HG03025 (cell line): Measurements from ENCODE around the gene PITPNC1.
A peak's percentile ranks its signal among the peaks of the same experiment; 100 is the strongest.
"Not testable (repeated sequence)": the region's sequence is repeated elsewhere in the genome, so short reads cannot be mapped to it uniquely, and the experiment has no call there.

Source experiments
- ATAC-seq: cut with Tn5 transposase; IDR thresholded peaks from one replicate; pipeline ENCODE4 v1.9.1; 2021; ENCODE audit warnings: mild to moderate bottlenecking, moderate library complexity; ENCODE audit not compliant: unreplicated experiment, low FRiP score

The PITPNC1 gene

DNA sequence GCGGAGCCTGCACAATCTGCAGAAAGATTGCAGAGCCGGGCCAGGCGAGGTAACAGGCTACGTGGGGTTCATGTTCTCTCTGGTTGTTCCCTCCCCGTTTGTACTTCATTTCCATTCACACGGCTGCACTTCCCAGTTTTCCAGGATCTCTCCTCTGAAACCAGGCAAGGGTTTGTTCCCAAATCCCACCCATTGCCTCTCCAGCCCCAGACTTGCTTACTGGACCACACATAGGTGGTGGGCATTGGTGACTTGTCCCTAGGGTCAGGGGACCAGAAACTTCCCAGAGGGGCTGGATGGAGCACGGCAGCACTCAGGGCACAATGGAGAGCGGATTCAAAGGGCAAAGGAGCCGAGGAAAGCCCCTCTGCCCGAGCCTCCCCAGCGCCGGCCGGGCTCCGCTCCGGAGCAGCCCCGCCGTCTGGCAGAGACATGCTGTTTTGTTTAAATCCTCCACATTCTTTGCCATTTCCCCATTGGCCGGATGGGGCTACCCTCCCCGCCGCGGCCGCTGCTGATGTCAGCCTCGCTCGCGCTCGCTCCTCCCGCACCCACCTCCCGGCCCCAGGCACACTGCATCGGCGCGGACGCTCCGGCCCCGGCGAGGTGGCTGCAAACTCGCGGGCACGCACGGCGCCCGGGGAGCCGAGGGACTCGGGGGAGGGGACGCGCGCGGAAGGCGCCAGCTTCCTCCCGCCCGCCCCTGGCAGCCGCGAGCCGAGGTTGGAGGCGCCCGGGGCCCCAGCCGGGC lies at the start of gene PITPNC1:
Gene PITPNC1 (plus strand): TSS at position 545 of the 751 bp plus-strand sequence.
- ATAC-seq, result peak; percentile 53

DNA sequence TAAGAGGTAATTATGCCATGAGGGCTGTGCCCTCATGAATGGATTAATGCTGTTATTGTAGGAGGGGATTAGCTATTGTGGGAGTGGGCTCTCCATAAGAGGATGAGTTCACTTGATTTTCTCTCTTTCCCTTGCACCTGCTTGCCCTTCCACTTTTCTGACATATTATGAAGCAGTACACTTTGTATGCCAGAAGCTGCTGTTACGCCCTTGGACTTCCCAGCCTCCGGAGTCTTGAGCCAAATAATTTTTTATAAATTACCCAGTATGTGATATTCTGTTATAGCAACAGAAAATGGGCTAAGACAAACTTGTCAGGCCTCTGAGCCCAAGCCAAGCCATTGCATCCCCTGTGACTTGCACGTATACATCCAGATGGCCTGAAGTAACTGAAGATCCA lies 49.1 kb upstream of the PITPNC1 start:
- ATAC-seq, result no peak

DNA sequence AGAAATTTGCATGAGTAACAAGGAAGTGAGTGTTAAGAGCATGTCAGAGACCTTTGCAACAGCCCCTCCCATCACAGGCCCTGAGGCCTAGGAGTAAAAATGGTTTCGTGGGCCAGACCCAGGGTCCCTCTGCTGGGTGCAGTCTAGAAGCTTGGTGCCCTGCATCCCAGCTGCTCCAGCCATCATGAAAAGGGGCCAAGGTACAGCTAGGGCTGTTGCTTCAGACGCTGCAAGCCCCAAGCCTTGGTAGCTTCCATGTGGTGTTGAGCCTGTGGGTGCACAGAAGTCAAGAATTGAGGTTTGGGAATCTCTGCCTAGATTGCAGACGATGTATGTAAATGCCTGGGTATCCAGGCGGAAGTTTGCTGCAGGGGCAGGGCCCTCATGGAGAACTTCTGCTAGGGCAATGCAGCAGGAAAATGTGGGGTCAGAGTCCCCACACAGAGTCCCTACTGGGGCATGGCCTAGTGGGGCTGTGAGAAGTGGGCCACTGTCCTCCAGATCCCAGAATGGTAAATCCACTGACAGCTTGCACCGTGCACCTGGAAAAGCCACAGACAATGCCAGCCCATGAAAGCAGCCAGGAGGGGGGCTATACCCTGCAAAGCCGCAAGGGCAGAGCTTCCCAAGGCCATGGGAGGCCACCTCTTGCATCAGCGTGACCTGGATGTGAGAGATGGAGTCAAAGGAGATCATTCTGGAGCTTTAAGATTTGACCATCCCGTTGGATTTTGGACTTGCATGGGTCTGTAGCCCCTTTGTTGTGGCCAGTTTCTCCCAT lies 45.5 kb upstream of the PITPNC1 start:
- ATAC-seq, result not testable (repeated sequence)

DNA sequence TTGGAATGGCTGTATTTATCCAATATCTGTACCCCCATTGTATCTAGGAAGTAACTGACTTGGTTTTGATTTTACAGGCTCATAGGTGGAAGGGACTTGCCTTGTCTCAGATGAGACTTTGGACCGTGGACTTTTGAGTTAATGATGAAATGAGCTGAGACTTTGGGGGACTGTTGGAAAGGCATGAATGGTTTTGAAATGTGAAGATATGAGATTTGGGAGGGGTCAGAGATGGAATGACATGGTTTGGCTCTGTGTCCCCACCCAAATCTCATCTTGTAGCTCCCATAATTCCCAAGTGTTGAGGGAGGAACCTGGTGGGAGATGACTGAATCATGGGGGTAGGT lies 44.9 kb upstream of the PITPNC1 start:
- ATAC-seq, result not testable (repeated sequence)

DNA sequence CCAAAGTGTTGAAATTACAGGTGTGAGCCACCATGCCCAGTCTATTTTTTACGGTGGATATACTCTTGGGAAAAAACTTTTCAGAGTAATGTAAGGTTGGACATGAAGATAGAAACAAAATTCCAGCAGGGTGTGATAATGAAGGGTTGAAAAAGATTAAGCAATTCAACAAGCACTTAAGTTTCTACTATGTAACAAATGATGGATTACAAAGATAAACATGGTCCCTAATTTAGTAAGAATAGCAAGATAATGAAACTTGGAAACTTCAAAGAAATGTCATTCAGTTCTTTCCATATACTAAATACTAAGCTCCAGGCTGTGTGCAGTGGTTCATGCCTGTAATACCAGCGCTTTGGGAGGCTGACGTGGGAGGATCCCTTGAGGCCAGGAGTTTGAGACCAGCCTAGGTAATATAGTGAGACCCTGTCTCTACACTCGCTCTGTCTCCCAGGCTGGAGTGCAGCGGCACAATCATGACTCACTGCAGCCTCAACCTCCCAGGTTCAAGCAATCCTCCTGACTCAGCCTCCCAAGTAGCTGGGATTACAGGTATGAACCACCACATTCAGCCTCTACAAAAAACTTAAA lies 41.7 kb upstream of the PITPNC1 start:
- no peak for ATAC-seq

GRCh38 chr17:67336859-67337258 lies 40.2 kb upstream of the PITPNC1 start:
- no peak for ATAC-seq

- not testable (repeated sequence) for ATAC-seq
Observed at GRCh38 chr17:67338353-67338752, 38.7 kb upstream of the PITPNC1 start.

DNA sequence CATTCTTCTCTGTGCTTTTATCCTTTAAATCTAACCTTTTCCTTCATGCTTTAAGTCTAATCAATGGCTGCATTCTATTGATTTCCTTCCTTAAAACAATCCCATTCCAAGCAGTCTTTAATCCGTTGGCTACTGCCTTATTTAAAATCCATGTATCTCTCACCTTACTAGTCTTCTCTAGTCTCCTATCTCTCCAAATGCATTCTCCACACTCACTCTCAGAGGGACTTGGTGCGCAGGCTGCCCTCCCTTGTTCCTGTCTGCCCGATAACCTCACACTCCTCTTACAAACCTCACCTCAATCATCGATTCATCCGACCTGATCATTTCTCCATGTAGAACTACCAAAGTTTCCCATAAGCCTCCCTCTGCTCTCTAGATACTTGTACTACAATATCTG lies 33.8 kb upstream of the PITPNC1 start:
- no peak for ATAC-seq

DNA sequence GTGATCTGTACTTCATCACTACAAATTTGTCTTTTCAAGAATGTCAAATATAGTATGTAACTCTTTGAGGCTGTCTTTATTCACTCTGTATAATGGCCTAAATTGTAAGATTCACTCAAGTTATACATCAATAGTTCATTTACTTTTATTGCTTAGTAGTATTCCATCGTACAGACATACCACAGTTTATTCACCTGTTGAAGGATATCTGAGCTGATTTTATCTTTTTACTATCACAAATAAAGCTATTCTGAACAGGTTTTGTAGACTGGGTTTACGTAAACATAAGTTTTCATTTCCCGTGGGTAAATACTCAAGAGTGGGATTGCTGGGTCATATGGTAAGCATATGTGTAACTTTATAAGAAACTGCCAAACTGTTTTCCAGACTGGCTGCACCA lies 29.3 kb upstream of the PITPNC1 start:
- no peak for ATAC-seq

DNA sequence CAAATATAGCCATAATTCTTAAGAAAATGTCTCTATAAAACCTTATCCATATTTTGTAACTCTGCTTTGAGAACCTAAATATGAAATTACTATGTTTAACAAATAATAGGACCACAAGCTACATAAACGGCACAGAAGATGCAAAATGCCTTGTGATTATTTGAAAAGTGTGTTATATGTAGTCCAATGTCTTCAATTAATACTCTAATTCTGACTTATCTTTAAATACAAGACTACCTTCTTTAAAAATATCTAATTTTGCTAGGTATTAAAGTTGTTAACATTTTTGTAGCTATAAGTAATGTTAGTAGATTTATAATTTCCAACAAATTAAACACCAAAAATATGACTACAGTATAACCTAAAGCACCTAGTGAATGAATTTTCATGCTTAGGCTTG lies 27.7 kb upstream of the PITPNC1 start:
- no peak for ATAC-seq

DNA sequence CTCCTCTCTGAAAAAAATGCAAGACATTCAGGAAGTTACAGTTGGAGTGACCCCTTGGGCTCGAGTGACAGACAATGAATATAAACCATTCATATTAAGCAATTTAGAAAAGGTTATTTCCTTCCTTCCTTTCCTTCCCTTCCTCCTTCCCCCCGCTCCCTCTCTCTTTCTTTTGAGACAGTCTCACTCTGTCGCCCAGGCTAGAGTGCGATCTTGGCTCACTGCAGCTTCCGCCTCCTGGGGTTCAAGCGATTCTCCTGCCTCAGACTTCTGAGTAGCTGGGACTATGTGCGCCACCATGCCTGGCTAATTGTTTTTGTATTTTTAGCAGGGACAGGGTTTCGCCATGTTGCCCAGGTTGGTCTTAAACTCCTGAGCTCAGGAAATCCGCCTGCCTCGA lies 23.9 kb upstream of the PITPNC1 start:
- no peak for ATAC-seq

DNA sequence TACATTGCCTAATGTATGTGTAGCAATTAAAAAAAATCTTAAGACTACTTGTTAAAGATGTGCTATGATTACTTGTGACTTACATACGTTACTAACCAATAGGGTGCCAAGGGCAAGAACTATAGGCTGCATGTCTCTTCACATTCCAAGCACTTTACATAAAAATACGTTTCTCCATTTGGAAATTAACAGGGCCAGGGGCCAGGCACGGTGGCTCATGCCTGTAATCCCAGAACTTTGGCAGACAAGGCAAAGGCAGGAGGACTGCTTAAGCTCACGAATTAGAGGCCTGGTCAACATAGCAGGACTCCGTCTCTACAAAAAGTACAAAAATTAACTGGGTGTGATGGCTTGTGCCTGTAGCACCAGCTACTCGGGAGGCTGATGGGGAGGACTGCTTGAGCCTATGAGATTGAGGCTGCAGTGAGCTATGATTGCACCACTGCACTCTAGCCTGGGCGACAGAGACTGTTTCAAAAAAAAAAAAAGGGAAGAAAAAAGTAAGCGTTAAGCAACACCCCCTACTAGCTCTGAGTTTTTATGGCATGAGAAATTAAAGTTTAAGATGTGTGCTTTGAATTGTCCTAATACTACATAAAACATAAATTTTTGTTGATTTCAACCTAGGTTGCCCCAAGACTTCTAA lies 23.0 kb upstream of the PITPNC1 start:
- no peak for ATAC-seq

DNA sequence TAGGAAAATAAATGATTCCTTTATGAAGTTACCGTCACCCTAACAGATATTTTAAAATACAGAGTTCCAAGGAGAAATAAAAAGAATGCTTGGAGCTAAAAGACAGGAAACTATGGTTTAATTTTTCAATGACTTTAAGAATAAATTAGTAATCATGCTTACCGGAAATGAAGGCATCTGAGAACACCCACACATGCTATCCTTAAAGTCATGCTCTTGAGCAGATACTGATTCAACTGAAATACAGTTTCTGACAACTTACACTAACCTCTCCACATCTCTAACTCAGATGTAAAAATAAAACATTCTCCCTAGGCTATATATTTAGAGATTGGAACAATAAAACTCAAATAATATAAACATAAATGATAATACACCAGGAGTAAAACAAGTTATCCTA lies 18.5 kb upstream of the PITPNC1 start:
- ATAC-seq, result no peak

GRCh38 chr17:67359960-67360791 lies 16.9 kb upstream of the PITPNC1 start:
- ATAC-seq, result no peak

GRCh38 chr17:67360880-67361279 lies 16.2 kb upstream of the PITPNC1 start:
- ATAC-seq, result no peak

DNA sequence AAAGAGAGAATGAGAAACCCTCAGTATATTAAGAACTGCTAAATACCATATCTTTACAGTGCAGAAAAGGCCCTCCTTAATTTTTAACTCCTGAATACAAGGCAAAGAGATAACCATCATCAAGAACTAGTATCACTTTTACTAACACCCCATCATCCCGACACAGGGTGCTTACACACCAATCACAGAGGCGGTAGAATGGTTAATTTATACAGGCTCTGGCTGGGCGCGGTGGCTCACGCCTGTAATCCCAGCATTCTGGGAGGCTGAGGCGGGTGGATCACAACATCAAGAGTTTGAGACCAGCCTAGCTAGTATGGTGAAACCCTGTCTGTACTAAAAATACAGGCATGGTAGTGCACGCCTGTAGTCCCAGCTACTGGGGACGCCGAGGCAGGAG lies 14.9 kb upstream of the PITPNC1 start:
- no peak for ATAC-seq

DNA sequence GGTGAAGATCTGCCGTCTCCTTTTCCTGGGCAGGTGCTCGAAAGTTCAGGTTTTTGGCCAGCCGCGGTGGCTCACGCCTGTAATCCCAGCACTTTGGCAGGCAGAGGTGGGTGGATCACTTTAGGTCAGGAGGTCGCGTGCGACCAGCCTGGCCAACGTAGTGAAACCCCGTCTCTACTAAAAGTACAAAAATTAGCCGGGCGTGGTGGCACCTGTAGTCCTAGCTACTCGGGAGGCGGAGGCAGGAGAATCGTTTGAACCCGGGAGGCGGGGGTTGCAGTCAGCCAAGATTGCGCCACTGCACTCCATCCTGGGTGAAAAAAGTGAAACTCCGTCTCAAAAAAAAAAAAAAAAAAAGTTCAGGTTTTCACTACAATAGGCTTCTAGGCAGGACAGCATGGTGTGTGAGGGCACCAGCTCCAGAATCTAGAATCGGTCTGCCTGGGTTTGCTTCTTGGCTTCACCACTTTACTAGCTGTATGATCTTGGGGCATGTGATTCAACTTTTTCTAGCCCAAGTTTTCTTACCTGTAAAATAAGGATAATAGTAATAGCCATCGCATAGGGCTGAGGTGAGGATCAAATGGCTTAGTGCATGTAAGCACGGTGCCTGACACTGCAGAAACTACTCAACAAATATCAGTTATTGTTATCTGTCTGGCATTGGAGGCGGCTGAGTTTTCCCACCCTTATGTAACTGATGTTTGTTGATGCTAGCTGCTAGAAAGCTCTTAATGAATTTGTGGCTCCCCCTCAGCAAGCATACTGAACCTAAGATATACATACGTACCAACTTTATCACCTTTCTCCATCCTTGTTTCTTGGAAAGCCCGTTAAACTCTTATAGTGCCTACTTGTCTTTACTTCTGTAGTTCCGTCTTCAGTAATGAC lies 12.0 kb upstream of the PITPNC1 start:
- no peak for ATAC-seq

DNA sequence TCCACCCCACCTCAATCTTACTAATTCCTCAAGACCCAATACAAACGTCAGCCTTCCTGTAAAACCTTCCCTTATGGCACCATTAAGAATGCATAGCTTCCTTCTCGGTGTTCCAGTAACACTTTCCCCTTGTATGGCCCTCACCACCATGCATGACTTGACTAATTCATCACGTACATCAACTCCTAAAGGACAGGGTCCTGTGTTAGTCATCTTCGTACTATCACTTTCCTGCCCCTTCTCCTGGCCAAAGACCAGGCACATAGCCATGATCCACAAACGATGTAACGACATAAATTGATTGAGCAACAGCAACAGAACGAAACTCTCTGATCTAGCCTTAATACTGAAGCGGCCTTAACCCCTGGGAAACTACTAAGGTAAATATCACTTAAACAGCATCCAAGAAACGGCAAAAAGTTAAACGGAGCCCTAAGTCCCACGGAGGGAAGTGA lies 11.3 kb upstream of the PITPNC1 start:
- peak; percentile 16 for ATAC-seq
